ENCODE results near the gene MYBPC1. TPM values are rescaled to one million over a fixed set of nuclear protein-coding genes. Genes with fewer than 3 reads are reported as not detected.

Gene MYBPC1
- total RNA-seq, 1 experiment from 2014 or later, result not detected

- ChIA-PET POLR2A (no interaction called here), CTCF (no interaction called here)
- no peak overlapping the region for H3K4me3 ChIP-seq (ENCODE audit: low read depth in 2 of 2, low read length in 2 of 2)
- no peak for ATAC-seq
- TF ChIP-seq CTCF (IDR thresholded peaks at IDR 0.05) (no peak), TCF7L2 (IDR thresholded peaks at IDR 0.05; ENCODE audit: low read depth, low read length) (no peak), SIN3A (IDR thresholded peaks at IDR 0.05; ENCODE audit: borderline replicate concordance, insufficient read depth, low read depth, low read length) (no peak), POLR2AphosphoS5 (IDR thresholded peaks at IDR 0.05; ENCODE audit: low read depth, low read length) (no peak)
- TF ChIP-seq, protein P1, sequence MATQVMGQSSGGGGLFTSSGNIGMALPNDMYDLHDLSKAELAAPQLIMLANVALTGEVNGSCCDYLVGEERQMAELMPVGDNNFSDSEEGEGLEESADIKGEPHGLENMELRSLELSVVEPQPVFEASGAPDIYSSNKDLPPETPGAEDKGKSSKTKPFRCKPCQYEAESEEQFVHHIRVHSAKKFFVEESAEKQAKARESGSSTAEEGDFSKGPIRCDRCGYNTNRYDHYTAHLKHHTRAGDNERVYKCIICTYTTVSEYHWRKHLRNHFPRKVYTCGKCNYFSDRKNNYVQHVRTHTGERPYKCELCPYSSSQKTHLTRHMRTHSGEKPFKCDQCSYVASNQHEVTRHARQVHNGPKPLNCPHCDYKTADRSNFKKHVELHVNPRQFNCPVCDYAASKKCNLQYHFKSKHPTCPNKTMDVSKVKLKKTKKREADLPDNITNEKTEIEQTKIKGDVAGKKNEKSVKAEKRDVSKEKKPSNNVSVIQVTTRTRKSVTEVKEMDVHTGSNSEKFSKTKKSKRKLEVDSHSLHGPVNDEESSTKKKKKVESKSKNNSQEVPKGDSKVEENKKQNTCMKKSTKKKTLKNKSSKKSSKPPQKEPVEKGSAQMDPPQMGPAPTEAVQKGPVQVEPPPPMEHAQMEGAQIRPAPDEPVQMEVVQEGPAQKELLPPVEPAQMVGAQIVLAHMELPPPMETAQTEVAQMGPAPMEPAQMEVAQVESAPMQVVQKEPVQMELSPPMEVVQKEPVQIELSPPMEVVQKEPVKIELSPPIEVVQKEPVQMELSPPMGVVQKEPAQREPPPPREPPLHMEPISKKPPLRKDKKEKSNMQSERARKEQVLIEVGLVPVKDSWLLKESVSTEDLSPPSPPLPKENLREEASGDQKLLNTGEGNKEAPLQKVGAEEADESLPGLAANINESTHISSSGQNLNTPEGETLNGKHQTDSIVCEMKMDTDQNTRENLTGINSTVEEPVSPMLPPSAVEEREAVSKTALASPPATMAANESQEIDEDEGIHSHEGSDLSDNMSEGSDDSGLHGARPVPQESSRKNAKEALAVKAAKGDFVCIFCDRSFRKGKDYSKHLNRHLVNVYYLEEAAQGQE (IDR thresholded peaks at IDR 0.05; ENCODE audit: insufficient read depth in 1 of 2, low read depth in 2 of 2, low read length in 1 of 2), result no peak
- in situ Hi-C loops (cut with HindIII; ENCODE audit: low pct_unique_long_range_greater_than_20kb, low sequenced_read_pairs) (no loop called here), intact Hi-C loops (cut with micrococcal nuclease; ENCODE audit: unreplicated experiment) (no loop called here)
- peaks cover 5% of the 10 kb centered on the region for H3K27me3 ChIP-seq (ENCODE audit: control insufficient read depth, insufficient read depth, low read length)
- H3K36me3 ChIP-seq (ENCODE audit: control insufficient read depth, insufficient read depth, low read length), result no peaks in the 10 kb centered on the region
- H3K4me1 ChIP-seq (ENCODE audit: control insufficient read depth, insufficient read depth, low read length), result no peaks in the 10 kb centered on the region
- BruUV-seq (replicated peaks), result no TSS peak
- H3K9me3 ChIP-seq (ENCODE audit: control insufficient read depth, insufficient read depth, low read depth, low read length), result no peaks in the 10 kb centered on the region
- no peak for DNase-seq (ENCODE audit: low read depth, low spot score)
- no peak overlapping the region for H3K27ac ChIP-seq (ENCODE audit: low read length)
Observed at GRCh38 chr12:101620762-101621133, 26.0 kb downstream of the MYBPC1 start.

- Histone ChIP-seq H3K9me3 (ENCODE audit: control insufficient read depth, insufficient read depth, low read depth, low read length) (no peaks in the 10 kb centered on the region), H3K4me3 (ENCODE audit: low read depth in 2 of 2, low read length in 2 of 2) (no peak overlapping the region), H3K27me3 (ENCODE audit: control insufficient read depth, insufficient read depth, low read length) (peaks cover 3% of the 10 kb centered on the region), H3K36me3 (ENCODE audit: control insufficient read depth, insufficient read depth, low read length) (no peaks in the 10 kb centered on the region), H3K27ac (ENCODE audit: low read length) (no peak overlapping the region), H3K4me1 (ENCODE audit: control insufficient read depth, insufficient read depth, low read length) (no peaks in the 10 kb centered on the region)
- DNase-seq (ENCODE audit: low read depth, low spot score), result no peak
- ChIA-PET POLR2A (no interaction called here), CTCF (no interaction called here)
- no peak for TF ChIP-seq POLR2AphosphoS5 (IDR thresholded peaks at IDR 0.05; ENCODE audit: low read depth, low read length)
- no peak for TF ChIP-seq SIN3A (IDR thresholded peaks at IDR 0.05; ENCODE audit: borderline replicate concordance, insufficient read depth, low read depth, low read length)
- TF ChIP-seq, protein P1 (IDR thresholded peaks at IDR 0.05; ENCODE audit: insufficient read depth in 1 of 2, low read depth in 2 of 2, low read length in 1 of 2), result no peak
- TF ChIP-seq TCF7L2 (IDR thresholded peaks at IDR 0.05; ENCODE audit: low read depth, low read length), result no peak
- TF ChIP-seq CTCF (IDR thresholded peaks at IDR 0.05), result no peak
- no peak for ATAC-seq
- in situ Hi-C loops (cut with HindIII; ENCODE audit: low pct_unique_long_range_greater_than_20kb, low sequenced_read_pairs), result no loop called here
- BruUV-seq (replicated peaks), result no TSS peak
- intact Hi-C loops (cut with micrococcal nuclease; ENCODE audit: unreplicated experiment), result no loop called here
Observed at GRCh38 chr12:101628676-101629075, 33.9 kb downstream of the MYBPC1 start.

All from Panc1 (cell line).